Omental fat pad (tissue), 4 donors: Measurements from ENCODE around the gene PPFIBP2. TPM values are rescaled to one million over a fixed set of nuclear protein-coding genes. Genes with fewer than 3 reads are reported as not detected.

ENCODE experiments used
- ATAC-seq: fragments of 150-250 bp; one replicate; pipeline ENCODE4 v1.9.1; 2016; ENCODE audit warnings: mild to moderate bottlenecking, moderate library complexity; ENCODE audit not compliant: low FRiP score
- DNase-seq: peaks from one replicate; pipeline ENCODE4 v3.0.0-alpha.2; 2019; ENCODE audit warnings: low spot score
- total RNA-seq, 4 donors: library from RNA; depleted of rRNA; stranded (reverse); fragments of >200 nt; gene quantifications; one replicate each; pipeline ENCODE4 v1.1.0, GENCODE V29; 2016
- TF ChIP-seq, protein P1 (sequence below), 3 donors: fragments of 450-650 bp; IDR thresholded peaks; one replicate each; pipeline ENCODE4 v1.5.1; 2016 to 2017; ENCODE audit warnings: antibody characterized with exemption in 3 of 3, mild to moderate bottlenecking in 3 of 3, moderate library complexity in 2 of 3

Gene PPFIBP2
- total RNA-seq, 4 donors from 2014 or later = 16.3 to 47.8 (median 24.2) TPM

DNA sequence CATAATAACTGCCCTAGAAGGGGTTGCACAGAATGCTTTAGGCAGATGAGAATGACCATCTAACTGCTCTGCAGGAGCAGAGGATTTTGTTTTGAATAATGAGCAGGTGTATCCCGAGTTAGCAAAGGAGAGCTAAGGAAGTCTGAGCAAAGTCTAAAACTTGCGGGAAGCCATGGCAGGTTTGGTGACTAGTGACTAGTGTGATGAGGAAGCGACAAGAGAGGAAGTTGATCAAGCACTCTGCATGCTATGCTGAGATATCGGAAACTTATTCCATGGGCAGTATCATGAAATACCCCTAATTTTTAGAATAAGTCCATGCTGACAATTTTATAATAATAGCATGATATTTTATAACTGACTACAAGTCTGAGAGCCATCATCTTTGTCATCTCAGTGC, 15.6 kb upstream of the PPFIBP2 start:
- no peak for DNase-seq
- TF ChIP-seq, protein P1, sequence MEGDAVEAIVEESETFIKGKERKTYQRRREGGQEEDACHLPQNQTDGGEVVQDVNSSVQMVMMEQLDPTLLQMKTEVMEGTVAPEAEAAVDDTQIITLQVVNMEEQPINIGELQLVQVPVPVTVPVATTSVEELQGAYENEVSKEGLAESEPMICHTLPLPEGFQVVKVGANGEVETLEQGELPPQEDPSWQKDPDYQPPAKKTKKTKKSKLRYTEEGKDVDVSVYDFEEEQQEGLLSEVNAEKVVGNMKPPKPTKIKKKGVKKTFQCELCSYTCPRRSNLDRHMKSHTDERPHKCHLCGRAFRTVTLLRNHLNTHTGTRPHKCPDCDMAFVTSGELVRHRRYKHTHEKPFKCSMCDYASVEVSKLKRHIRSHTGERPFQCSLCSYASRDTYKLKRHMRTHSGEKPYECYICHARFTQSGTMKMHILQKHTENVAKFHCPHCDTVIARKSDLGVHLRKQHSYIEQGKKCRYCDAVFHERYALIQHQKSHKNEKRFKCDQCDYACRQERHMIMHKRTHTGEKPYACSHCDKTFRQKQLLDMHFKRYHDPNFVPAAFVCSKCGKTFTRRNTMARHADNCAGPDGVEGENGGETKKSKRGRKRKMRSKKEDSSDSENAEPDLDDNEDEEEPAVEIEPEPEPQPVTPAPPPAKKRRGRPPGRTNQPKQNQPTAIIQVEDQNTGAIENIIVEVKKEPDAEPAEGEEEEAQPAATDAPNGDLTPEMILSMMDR (IDR thresholded peaks at IDR 0.05) = no peak
- ATAC-seq = no peak

DNA sequence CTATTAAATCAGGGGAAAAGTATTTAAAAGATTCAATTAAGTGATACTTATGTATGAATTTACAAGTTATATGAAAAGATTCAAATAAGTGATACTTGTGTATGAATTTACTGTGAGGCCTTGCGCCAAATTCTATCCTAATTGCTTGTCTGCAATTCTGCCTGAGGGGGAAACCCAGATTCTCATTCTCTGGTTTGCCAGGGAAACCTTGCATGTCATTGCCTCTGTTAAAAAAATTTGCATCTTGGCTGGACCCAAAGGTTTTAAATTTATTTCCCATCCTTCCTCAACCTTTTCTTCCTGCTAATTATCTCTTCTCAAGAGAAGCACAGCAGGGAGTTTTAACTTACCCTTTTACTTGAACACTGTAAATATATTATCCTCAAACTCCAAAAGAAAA, 14.7 kb upstream of the PPFIBP2 start:
- no peak for DNase-seq
- ATAC-seq = no peak
- TF ChIP-seq, protein P1 (IDR thresholded peaks at IDR 0.05) = no peak

DNA sequence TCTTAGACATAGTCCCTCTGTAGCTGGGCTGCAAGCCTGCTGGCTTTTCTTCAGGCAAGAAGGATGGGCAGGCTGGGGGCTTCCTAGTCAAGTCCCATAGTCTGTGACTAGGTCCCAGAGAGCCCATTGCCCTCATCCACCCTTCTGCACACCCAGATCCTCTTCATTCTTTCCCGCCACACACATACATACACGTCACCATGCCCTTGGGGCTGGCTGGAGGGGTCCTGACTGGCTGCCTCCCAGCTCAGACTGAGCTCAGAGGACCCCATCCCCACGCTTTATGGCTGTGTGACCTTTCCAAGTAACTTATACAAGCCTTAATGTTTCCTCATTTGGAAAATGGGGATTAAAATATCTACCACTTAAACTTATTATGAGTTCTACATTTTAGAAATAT, 13.5 kb upstream of the PPFIBP2 start:
- DNase-seq = no peak
- no peak for ATAC-seq
- TF ChIP-seq, protein P1 (IDR thresholded peaks at IDR 0.05) = no peak

DNA sequence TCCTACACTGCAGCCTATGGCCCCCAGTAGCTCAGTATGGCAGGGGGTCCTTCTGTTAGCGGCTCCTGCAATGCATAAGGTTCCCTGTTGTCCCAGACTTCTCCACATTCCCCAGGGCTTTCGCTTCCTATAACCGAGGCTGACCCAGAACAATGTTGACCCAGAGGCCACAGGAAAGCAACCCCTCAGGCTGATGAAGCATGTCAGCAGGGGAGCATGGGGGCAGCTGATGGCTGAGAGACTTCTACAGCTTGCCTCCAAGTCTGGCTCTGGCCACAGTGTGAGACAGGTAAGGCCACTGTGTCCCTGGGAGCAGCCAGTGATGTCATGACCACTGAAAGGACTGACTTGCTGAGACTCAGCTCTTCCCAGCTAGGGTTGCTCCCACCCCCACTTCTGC, 12.5 kb upstream of the PPFIBP2 start:
- DNase-seq (no peak), ATAC-seq (no peak)
- TF ChIP-seq, protein P1 (IDR thresholded peaks at IDR 0.05) = no peak

DNA sequence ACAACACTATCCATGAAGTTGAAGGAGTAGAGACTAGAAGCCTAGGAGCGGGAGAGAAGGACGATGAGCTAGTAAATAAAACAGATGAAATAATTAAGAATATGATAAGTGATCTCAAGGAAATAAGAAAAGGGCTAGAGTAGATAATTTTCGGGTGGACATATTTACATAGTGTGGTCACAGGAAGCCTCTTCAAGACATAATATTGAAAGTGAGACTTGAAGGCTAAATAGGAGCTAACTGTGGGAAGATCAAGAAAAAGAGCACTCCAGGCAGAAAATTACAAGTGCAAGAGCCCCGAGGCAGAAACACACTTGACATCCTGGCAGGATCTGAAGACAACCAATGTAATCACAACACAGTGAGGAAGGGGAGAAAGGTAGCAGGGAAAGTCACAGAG, 11.9 kb upstream of the PPFIBP2 start:
- DNase-seq = no peak
- TF ChIP-seq, protein P1 (IDR thresholded peaks at IDR 0.05) = no peak
- no peak for ATAC-seq

DNA sequence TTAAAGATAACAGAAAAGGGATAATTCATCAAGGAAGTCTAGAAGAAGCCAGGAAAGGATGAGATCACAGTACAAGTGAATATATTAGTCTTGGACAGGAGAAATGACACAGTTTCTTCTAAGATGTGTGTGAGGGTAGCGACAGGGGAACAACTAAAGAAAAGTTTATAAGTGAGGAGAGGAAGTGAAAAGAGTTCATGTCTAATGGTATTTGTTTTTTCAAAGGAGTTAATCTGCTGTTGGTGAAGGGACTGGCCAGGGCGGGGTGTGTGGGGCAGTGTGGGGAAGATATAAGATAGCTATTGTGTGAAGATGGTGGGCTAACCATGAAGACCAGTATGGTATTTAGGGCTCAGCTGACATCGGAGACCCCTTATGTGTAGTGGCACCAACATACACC, 7.6 kb upstream of the PPFIBP2 start:
- no peak for DNase-seq
- TF ChIP-seq, protein P1 (IDR thresholded peaks at IDR 0.05) = no peak
- no peak for ATAC-seq

DNA sequence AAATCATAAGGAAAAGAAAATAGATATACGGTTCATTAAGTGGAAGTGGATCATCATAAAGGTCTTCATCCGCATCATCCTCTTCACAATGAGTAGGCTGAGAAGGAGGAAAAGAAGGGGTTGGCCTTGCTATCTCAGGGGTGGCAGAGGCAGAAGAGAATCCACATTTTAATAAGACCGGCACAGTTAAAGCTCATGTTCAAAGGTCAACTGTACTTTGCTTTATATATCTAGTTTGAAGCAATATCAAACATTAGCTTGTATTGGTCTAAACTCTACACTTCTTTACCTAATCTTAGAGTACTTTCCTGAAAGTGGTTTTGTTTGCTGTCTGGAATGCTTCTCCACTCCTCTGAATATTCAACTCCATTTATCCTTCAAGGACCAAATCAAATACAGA, 5.7 kb upstream of the PPFIBP2 start:
- ATAC-seq (no peak), DNase-seq (no peak)
- TF ChIP-seq, protein P1 (IDR thresholded peaks at IDR 0.05) = no peak
